Esophagus (tissue), 2 donors: ENCODE results near the gene PPP3CA. TPM values are rescaled to one million over a fixed set of nuclear protein-coding genes. Genes with fewer than 3 reads are reported as not detected.
"Not testable (repeated sequence)": the region's sequence is repeated elsewhere in the genome, so short reads cannot be mapped to it uniquely, and the experiment has no call there.

ENCODE experiments used
- H3K27ac ChIP-seq, 2 donors: one replicate each; pipeline ENCODE4 v1.5.1; 2013; ENCODE audit warnings: low read depth in 2 of 2, mild to moderate bottlenecking in 2 of 2, inconsistent platforms in 1 of 2, low read length in 1 of 2, moderate library complexity in 1 of 2
- H3K27me3 ChIP-seq, 2 donors: one replicate each; pipeline ENCODE4 v1.6.1; 2013; ENCODE audit warnings: low read length in 2 of 2, control low read depth in 1 of 2, mild to moderate bottlenecking in 1 of 2; ENCODE audit not compliant: insufficient read depth in 2 of 2, control insufficient read depth in 1 of 2
- H3K36me3 ChIP-seq, 2 donors: one replicate each; pipeline ENCODE4 v1.6.1; 2013; ENCODE audit warnings: low read length in 1 of 2; ENCODE audit not compliant: control insufficient read depth in 2 of 2, insufficient read depth in 2 of 2
- H3K4me1 ChIP-seq, 2 donors: one replicate each; pipeline ENCODE4 v1.6.1; 2013; ENCODE audit warnings: low read length in 1 of 2; ENCODE audit not compliant: control insufficient read depth in 2 of 2, insufficient read depth in 2 of 2
- H3K4me3 ChIP-seq, 2 donors: one replicate each; pipeline ENCODE4 v1.5.1; 2013; ENCODE audit warnings: low read length in 2 of 2, mild to moderate bottlenecking in 2 of 2, low read depth in 1 of 2, moderate library complexity in 1 of 2
- H3K9me3 ChIP-seq, 2 donors: one replicate each; pipeline ENCODE4 v1.6.1; 2013; ENCODE audit warnings: mild to moderate bottlenecking in 2 of 2, low read depth in 1 of 2, low read length in 1 of 2, moderate library complexity in 1 of 2; ENCODE audit not compliant: control insufficient read depth in 2 of 2, insufficient read depth in 1 of 2
- WGBS, 2 donors: extraction: QIAGEN DNeasy Blood & Tissue Kit; methylation state at CpG; one replicate each; pipeline ENCODE4 v1.1.7; 2013; 5-methylcytosine and 5-hydroxymethylcytosine counted together
- polyA plus RNA-seq, 2 donors: library from polyadenylated mRNA; stranded (reverse); fragments of 200-250 nt; gene quantifications; one replicate each; pipeline ENCODE4 v1.2.3, GENCODE V29; 2013
- donor health status: healthy with polysubstance abuse.
- donor health status: Bipolar disorder and iron deficiency.

Gene PPP3CA
- polyA plus RNA-seq, 2 donors = 5.2 to 5.8 TPM

GRCh38 chr4:101008503-101008902, 338.8 kb downstream of the PPP3CA start:
- peaks cover 0 to 3% of the 10 kb centered on the region in 2 donors for H3K4me1 ChIP-seq
- peaks cover 0 to 2% of the 10 kb centered on the region in 2 donors for H3K9me3 ChIP-seq
- H3K27me3 ChIP-seq = no peaks in the 10 kb centered on the region
- H3K4me3 ChIP-seq = no peak overlapping the region
- no peaks in the 10 kb centered on the region for H3K36me3 ChIP-seq
- whole genome bisulfite sequencing, 2 donors = 72 to 75% methylated on average over 3 of the region's 3 CpGs
- H3K27ac ChIP-seq = no peak overlapping the region

- Histone ChIP-seq H3K36me3 (no peaks in the 10 kb centered on the region), H3K9me3 (peaks cover 0 to 2% of the 10 kb centered on the region in 2 donors), H3K27me3 (no peaks in the 10 kb centered on the region), H3K4me3 (no peak overlapping the region), H3K4me1 (peaks cover 0 to 3% of the 10 kb centered on the region in 2 donors), H3K27ac (no peak overlapping the region)
- WGBS, 2 donors = 92 to 95% methylated on average over 2 of the region's 2 CpGs
Observed at GRCh38 chr4:101005659-101006058, 341.7 kb downstream of the PPP3CA start.

GRCh38 chr4:101000496-101000895, 346.8 kb downstream of the PPP3CA start:
- H3K36me3 ChIP-seq = no peaks in the 10 kb centered on the region
- H3K27ac ChIP-seq = no peak overlapping the region
- no peaks in the 10 kb centered on the region for H3K27me3 ChIP-seq
- 67 to 83% methylated on average over 1 of the region's 1 CpG for whole genome bisulfite sequencing, 2 donors
- no peaks in the 10 kb centered on the region for H3K9me3 ChIP-seq
- no peak overlapping the region for H3K4me3 ChIP-seq
- no peaks in the 10 kb centered on the region for H3K4me1 ChIP-seq

DNA sequence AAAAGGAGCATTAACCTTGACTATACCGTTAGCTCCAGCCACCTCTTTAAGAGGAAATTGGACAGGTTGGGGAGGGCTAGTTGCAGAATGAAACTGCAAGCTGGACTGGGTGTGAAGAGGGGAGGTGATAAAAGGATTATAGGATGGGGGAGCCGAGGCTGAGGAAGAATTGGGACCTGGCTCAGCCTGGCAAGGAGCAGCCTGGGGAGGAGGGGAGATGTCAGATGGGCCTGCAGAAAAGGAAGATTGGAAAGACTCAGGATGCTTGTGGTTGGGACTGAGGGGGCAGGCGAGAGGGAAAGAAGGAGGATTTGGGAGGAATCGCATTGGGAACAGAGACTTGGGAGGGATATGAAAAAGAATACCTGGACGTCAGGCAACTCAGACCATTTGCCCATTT, 351.7 kb downstream of the PPP3CA start:
- Histone ChIP-seq H3K36me3 (no peaks in the 10 kb centered on the region), H3K27ac (no peak overlapping the region), H3K9me3 (no peaks in the 10 kb centered on the region), H3K27me3 (no peaks in the 10 kb centered on the region), H3K4me1 (no peaks in the 10 kb centered on the region), H3K4me3 (no peak overlapping the region)
- WGBS, 2 donors = 73 to 85% methylated on average over 5 of the region's 5 CpGs

GRCh38 chr4:100995002-100995401, 352.3 kb downstream of the PPP3CA start:
- H3K4me3 ChIP-seq, H3K27me3 ChIP-seq, H3K9me3 ChIP-seq, H3K4me1 ChIP-seq, H3K27ac ChIP-seq, H3K36me3 ChIP-seq: not testable (repeated sequence)
- WGBS, 2 donors = 93 to 94% methylated on average over 10 of the region's 10 CpGs

DNA sequence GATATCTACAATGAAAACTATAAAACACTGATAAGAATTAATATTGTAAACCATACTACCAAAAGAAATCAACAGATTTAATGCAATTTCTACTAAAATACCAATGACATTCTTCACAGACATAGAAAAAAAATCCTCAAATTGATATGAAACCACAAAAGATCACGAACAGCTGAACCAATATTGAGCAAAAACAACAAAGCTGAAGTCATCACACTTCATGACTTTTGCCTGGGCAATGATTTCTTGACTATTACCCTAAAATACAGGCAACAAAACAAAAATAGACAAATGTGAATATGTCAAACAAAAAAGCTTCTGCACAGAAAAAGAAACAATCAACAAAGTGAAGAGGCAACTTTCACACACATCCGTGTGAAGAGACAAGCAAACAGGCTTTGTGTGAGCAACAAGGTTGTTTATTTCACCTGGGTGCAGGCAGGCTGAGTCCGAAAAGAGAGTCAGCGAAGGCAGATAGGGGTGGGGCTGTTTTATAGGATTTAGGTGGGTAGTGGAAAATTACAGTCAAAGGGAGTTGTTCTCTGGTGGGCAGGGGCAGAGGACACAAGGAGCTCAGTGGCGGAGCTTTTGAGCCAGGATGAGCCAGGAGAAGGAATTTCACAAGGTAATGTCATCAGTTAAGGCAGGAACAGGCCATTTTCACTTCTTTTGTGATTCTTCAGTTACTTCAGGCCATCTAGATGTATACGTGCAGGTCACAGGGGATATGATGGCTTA, 355.8 kb downstream of the PPP3CA start:
- H3K36me3 ChIP-seq = not testable (repeated sequence)

GRCh38 chr4:100989401-100989800, 357.9 kb downstream of the PPP3CA start:
- Histone ChIP-seq H3K4me1 (no peaks in the 10 kb centered on the region), H3K27ac (no peak overlapping the region)

More for the DNA sequence above, 355.8 kb downstream of the PPP3CA start:
- H3K4me1 ChIP-seq, H3K27me3 ChIP-seq, H3K27ac ChIP-seq, H3K9me3 ChIP-seq, H3K4me3 ChIP-seq: not testable (repeated sequence)
- WGBS, 2 donors = 90 to 92% methylated on average over 6 of the region's 6 CpGs

GRCh38 chr4:100988876-100989275, 358.4 kb downstream of the PPP3CA start:
- 66 to 75% methylated on average over 4 of the region's 4 CpGs for WGBS, 2 donors
- H3K4me3 ChIP-seq = no peak overlapping the region
- no peaks in the 10 kb centered on the region for H3K36me3 ChIP-seq
- no peak overlapping the region for H3K27ac ChIP-seq
- H3K4me1 ChIP-seq = no peaks in the 10 kb centered on the region
- no peaks in the 10 kb centered on the region for H3K27me3 ChIP-seq
- H3K9me3 ChIP-seq = no peaks in the 10 kb centered on the region

More at GRCh38 chr4:100989401-100989800, 357.9 kb downstream of the PPP3CA start:
- Histone ChIP-seq H3K4me3 (no peak overlapping the region), H3K27me3 (no peaks in the 10 kb centered on the region), H3K9me3 (no peaks in the 10 kb centered on the region), H3K36me3 (no peaks in the 10 kb centered on the region)

DNA sequence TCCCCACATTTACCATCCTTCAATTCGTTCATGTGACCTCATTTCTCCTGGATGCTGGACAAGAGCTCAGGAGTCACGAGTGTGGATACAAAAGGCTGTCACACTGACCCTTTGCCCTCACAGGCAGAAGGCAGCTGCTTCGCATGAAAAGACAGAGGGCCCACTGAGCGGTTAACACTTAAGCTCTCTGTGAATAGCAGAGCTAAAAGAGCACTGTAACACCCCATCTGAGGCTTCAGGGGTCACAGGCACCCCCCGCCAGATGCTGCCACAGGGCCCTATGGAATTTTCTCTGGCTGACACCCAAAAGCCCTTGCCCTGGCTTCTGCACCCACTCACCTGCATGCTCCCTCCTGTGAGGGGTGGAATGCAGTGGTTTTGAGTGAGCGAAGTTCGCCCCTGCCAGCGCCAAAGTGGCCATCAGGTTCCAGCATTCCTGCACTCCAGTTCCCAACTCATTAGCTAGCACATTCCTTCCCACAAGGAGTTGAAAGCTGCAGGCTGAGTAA, 360.9 kb downstream of the PPP3CA start:
- no peaks in the 10 kb centered on the region for H3K9me3 ChIP-seq
- H3K27ac ChIP-seq = no peak overlapping the region
- WGBS, 2 donors = 78 to 85% methylated on average over 8 of the region's 8 CpGs
- no peaks in the 10 kb centered on the region for H3K36me3 ChIP-seq
- H3K27me3 ChIP-seq = no peaks in the 10 kb centered on the region
- peaks cover 0 to 1% of the 10 kb centered on the region in 2 donors for H3K4me1 ChIP-seq
- no peak overlapping the region for H3K4me3 ChIP-seq

DNA sequence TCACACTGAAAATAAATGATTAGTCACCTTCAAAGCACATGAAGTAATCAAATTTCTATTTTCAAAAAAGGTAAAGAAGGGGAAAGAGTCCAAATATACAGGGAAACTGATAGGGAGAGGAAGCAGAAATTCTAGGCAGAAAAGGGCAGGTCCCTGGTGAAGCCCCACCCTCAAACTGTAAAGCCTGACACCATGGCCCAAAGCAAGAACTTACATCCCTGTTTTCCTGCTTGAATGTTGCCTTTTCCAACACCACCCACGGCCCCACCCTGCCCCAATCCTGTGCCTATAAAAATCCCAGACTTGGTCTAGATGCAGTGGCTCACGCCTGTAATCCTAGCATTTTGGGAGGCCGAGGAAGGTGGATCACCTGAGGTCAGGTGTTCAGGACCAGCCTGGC, 361.8 kb downstream of the PPP3CA start:
- H3K36me3 ChIP-seq = no peaks in the 10 kb centered on the region

More for the DNA sequence above, 361.8 kb downstream of the PPP3CA start:
- WGBS, 2 donors = 80 to 90% methylated on average over 3 of the region's 3 CpGs
- Histone ChIP-seq H3K4me1 (peaks cover 0 to 4% of the 10 kb centered on the region in 2 donors), H3K27me3 (no peaks in the 10 kb centered on the region), H3K9me3 (no peaks in the 10 kb centered on the region), H3K27ac (no peak overlapping the region), H3K4me3 (no peak overlapping the region)
